ENCODE results near the gene ZNF367.
"Not testable (repeated sequence)": the region's sequence is repeated elsewhere in the genome, so short reads cannot be mapped to it uniquely, and the experiment has no call there.

ZNF367 gene

DNA sequence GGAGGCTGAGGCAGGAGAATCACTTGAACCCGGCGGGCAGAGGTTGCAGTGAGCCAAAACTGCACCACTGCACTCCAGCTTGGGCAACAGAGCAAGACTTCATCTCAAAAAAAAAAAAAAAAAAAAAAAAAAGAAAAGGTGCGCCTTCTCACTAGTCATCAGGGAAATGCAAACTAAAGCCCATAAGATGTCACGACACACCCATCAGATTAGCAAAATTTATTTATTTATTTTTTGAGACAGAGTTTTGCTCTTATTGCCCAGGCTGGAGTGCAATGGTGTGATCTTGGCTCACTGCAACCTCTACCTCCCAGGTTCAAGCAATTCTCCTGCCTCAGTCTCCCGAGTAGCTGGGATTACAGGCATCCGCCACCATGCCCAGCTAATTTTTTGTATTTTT is 57.6 kb downstream of the ZNF367 start:
- not testable (repeated sequence) for DNase-seq

DNA sequence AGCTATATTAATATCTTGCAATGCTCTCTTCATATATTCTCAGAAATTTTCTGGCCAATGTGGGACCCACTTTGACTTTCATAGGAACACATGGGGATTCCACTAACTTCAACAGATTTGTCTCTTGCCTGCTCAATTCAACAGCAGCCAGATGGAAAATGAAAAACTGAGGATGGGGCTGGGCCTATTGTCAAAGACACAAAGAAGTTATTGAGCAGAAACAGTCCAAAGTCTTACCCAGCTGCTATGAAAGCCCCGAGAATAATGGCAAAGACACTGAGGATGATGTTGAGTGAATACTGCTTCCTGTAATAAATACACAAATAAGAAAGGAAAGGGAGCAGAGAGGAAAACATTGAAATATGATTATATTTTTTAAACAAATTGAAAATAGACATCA is 67.3 kb downstream of the ZNF367 start:
- DNase-seq, result no peak

DNA sequence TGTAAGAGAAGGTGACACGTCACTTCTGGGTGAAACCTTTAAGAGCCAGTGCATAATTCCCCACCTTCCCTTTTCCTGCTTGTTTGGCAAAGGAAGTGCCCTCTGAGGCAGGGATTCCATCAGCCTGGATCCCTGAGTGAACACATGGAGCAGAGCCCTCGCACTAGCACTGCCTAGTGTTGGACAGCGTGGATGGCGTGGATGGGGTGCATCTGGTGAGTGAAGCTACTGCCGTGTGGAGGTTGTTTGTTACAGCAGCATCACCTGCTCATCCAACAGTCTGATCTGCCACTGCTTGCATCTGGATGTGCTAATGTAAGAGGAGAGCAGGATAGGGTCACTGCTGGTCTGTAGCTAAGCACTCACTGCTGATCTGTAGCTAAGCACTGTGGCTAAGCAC is 69.9 kb downstream of the ZNF367 start:
- DNase-seq, result no peak

DNA sequence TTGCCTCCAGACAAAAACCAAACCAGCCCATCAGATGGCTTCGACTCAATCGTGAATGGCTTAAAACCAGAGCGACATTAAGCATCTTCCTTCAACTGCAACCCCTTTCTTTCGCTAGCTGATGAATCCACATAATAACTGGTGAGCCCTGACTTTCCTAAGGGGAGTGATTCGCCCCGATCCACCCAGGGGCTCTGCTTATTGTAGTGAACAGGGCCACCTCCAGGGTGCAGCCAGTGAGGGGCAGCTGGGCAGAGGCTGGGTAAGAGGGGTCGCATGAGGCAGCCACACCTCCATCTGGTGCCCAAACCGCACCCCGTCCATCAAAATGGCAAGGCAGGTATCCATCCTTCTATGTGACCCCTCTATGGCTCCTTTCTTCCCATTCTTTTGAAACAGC is 72.6 kb downstream of the ZNF367 start:
- DNase-seq, result no peak

DNA sequence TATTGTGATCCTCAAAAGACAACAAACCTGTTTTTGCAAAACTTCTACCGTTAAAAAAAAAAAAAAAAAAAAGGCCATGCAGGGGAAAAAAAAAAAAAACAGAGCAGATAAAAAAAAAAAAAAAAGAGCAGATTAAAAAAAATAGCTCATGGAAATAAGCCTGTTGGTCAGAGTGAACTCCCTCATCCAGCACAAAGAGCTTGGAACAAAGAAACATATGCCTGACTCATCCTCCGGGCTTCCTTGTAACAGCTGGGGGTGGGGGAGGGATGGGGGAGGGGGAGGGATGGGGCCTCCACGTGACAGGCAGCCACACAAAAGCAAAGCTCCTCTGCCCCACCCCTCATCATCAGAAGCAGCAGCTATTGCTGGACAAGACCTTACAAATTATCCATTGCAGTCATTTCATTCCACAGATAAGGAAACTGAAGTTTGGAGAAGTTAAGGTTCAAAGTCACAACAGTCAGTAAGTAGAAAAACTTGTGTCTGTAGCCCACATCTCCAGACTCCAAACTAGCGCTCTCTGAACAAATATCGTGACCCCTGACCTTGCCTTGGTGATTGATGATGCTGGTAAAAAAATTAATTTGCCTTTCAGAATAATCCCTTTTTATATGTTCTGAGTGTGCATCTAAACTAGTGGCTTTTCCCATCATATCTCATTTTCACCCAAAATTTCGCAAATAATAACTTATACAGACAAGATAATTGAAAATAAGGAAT is 73.6 kb downstream of the ZNF367 start:
- peak; percentile 89 for DNase-seq

DNA sequence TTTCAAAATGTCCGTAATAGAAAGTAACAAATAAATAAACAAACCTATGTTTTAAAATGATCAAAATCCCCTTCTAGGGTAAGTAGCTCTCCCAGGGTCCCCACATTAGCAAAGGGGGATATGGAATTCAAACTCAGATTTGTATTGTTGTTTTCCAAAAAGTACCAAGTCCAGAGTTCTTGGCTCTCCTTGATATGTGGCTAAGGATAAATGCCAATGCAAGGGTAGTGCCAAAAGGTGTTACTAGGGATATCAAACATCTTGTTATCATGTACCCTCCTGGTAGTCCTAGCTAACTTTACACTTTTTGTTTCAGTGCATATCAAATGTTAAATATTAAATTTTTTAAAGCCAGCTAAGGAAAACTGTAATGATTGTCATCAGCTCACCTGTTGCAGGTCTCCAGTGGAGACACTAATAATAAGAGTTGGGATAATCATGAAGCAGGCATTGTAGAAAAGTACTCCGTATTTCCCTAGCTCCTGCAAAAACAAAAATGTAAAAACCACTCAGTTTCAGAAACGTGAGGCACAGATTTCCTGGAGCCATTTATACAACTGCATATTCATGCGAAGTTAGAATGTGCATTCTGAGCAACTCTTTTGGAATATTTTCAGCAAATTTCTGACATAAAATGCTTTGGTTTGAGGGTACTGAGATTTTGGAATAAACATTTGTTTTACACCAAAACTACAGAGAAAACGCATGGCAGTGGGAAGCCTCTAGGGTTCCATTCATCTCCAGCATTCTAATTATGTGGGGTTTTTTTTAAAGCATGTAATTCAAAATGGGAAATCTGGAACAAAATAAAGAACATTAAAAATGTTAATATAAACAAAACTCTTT is 74.4 kb downstream of the ZNF367 start:
- peak; percentile 22 for DNase-seq

DNA sequence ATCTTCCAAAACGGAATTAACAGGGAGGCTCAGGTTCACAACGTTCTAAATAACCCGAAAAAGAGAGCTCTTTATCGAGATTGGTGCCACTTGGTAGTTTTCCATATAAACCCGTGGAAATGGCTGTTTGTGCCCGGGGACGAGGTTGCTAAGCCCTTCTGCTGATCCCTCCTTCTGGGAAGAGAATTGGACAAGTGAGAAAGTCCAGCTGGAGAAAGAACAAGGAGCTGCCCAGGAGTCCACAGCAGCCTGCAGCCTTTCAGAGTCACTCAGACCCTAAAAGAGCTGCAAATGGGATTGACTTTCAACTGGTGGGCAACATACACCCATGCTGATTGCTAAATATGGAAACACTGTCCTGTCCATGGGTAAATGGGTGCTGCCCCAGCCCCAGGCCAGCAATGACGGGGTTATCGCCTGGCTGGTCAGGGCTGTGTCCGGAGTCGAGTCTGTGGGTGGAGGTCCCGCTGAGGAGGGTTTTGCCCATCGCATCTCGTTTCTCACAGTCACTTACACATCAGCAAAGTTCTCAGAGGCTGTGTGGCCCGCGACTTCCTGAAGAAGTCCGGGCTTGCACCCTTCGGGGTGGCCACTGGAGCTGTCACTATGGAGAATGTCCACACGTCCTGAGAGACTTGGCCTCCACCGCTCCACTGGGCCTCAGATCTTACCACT is 75.5 kb downstream of the ZNF367 start:
- no peak for DNase-seq

DNA sequence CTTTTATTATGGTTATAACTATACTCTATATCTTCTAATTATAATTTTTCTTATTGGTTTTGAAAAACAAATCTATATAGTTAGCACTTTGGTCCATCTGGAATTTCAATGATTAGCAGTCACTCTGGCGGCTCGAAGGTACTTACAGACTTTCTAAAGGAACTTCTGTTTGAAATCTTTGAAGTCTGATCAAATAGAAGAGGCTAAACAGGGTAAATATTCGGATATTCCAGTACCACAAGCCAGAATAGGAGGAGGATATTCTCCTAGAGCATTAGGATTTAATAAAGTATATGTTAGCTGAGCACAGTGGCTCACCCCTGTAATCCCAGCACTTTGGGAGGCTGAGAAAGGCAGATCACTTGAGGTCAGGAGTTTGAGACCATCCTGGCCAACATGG is 77.5 kb downstream of the ZNF367 start:
- DNase-seq, result no peak

DNA sequence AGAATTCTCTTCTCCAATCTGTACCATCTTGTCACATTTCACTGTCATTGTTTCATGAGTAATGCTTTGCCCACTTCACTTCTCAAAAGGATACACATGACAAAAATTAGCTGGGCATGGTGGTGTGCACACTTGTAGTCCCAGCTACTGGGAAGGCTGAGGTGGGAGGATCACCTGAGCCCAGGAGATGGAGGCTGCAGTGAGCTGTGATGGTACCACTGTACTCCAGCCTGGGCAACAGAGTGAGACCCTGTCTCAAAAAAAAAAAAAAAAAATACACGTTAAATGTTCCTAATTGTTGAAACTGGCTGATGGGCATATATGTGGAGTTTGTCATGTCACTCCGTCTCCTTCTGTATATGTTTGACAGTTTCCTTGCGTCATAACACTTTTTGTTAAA is 79.9 kb downstream of the ZNF367 start:
- DNase-seq, result peak; percentile 2
